ENCODE results near the gene SLC7A14.

SLC7A14 gene

GRCh38 chr3:170443457-170443856, 142.4 kb downstream of the SLC7A14 start:
- H3K36me3 ChIP-seq (ENCODE audit: control insufficient read depth in 4 of 4, insufficient read depth in 4 of 4, low read length in 3 of 4) = no peaks in the 10 kb centered on the region
- H3K27me3 ChIP-seq (replicated peaks in 2 of 5; ENCODE audit: control insufficient read depth in 4 of 5, insufficient read depth in 5 of 5, low read length in 4 of 5) = peaks cover 0 to 3% (median 0%) of the 10 kb centered on the region in 5 experiments
- H3K4me3 ChIP-seq (ENCODE audit: control insufficient read depth in 1 of 7, extremely low read depth in 1 of 7, insufficient read depth in 4 of 7, low read depth in 2 of 7, low read length in 6 of 7) = no peak overlapping the region
- ChIA-PET CTCF (no interaction called here), POLR2A (no interaction called here)
- H3K9me3 ChIP-seq (ENCODE audit: control extremely low read depth in 1 of 5, control insufficient read depth in 4 of 5, insufficient read depth in 2 of 5, low read depth in 1 of 5, low read length in 4 of 5) = peaks cover 0 to 3% (median 0%) of the 10 kb centered on the region in 5 experiments
- H3K4me1 ChIP-seq (ENCODE audit: control extremely low read depth in 1 of 4, control insufficient read depth in 4 of 4, insufficient read depth in 4 of 4, low read length in 3 of 4) = no peaks in the 10 kb centered on the region
- H3K27ac ChIP-seq (ENCODE audit: insufficient read depth in 1 of 2, low read depth in 1 of 2, low read length in 2 of 2, poor library complexity in 1 of 2, severe bottlenecking in 2 of 2) = no peak overlapping the region
- no peak for DNase-seq

GRCh38 chr3:170442947-170443346, 142.9 kb downstream of the SLC7A14 start:
- ChIA-PET CTCF (no interaction called here), POLR2A (no interaction called here)
- no peak for DNase-seq
- Histone ChIP-seq H3K27me3 (replicated peaks in 2 of 5; ENCODE audit: control insufficient read depth in 4 of 5, insufficient read depth in 5 of 5, low read length in 4 of 5) (peaks cover 0 to 3% (median 0%) of the 10 kb centered on the region in 5 experiments), H3K9me3 (ENCODE audit: control extremely low read depth in 1 of 5, control insufficient read depth in 4 of 5, insufficient read depth in 2 of 5, low read depth in 1 of 5, low read length in 4 of 5) (peaks cover 0 to 3% (median 0%) of the 10 kb centered on the region in 5 experiments), H3K27ac (ENCODE audit: insufficient read depth in 1 of 2, low read depth in 1 of 2, low read length in 2 of 2, poor library complexity in 1 of 2, severe bottlenecking in 2 of 2) (no peak overlapping the region), H3K36me3 (ENCODE audit: control insufficient read depth in 4 of 4, insufficient read depth in 4 of 4, low read length in 3 of 4) (no peaks in the 10 kb centered on the region), H3K4me3 (ENCODE audit: control insufficient read depth in 1 of 7, extremely low read depth in 1 of 7, insufficient read depth in 4 of 7, low read depth in 2 of 7, low read length in 6 of 7) (no peak overlapping the region), H3K4me1 (ENCODE audit: control extremely low read depth in 1 of 4, control insufficient read depth in 4 of 4, insufficient read depth in 4 of 4, low read length in 3 of 4) (no peaks in the 10 kb centered on the region)

GRCh38 chr3:170441412-170441811, 144.5 kb downstream of the SLC7A14 start:
- no peak overlapping the region for H3K4me3 ChIP-seq (ENCODE audit: control insufficient read depth in 1 of 7, extremely low read depth in 1 of 7, insufficient read depth in 4 of 7, low read depth in 2 of 7, low read length in 6 of 7)
- DNase-seq = no peak
- peaks cover 0 to 5% (median 0%) of the 10 kb centered on the region in 5 experiments for H3K27me3 ChIP-seq (replicated peaks in 2 of 5; ENCODE audit: control insufficient read depth in 4 of 5, insufficient read depth in 5 of 5, low read length in 4 of 5)
- H3K27ac ChIP-seq (ENCODE audit: insufficient read depth in 1 of 2, low read depth in 1 of 2, low read length in 2 of 2, poor library complexity in 1 of 2, severe bottlenecking in 2 of 2) = no peak overlapping the region
- ChIA-PET CTCF (no interaction called here), POLR2A (no interaction called here)
- no peaks in the 10 kb centered on the region for H3K36me3 ChIP-seq (ENCODE audit: control insufficient read depth in 4 of 4, insufficient read depth in 4 of 4, low read length in 3 of 4)
- H3K9me3 ChIP-seq (ENCODE audit: control extremely low read depth in 1 of 5, control insufficient read depth in 4 of 5, insufficient read depth in 2 of 5, low read depth in 1 of 5, low read length in 4 of 5) = peaks cover 0 to 3% (median 0%) of the 10 kb centered on the region in 5 experiments
- WGBS (ENCODE audit: insufficient coverage) = 96% methylated on average over 3 of the region's 4 CpGs
- H3K4me1 ChIP-seq (ENCODE audit: control extremely low read depth in 1 of 4, control insufficient read depth in 4 of 4, insufficient read depth in 4 of 4, low read length in 3 of 4) = no peaks in the 10 kb centered on the region

- no peak overlapping the region for H3K4me3 ChIP-seq (ENCODE audit: control insufficient read depth in 1 of 7, extremely low read depth in 1 of 7, insufficient read depth in 4 of 7, low read depth in 2 of 7, low read length in 6 of 7)
- DNase-seq = no peak
- ChIA-PET CTCF (interaction anchor here (1.2 kb wide), 1 partner anchor 26 kb away, joined by 3 read pairs; no protein-coding TSS in a partner anchor), POLR2A (no interaction called here)
- peaks cover 0 to 3% (median 0%) of the 10 kb centered on the region in 5 experiments for H3K9me3 ChIP-seq (ENCODE audit: control extremely low read depth in 1 of 5, control insufficient read depth in 4 of 5, insufficient read depth in 2 of 5, low read depth in 1 of 5, low read length in 4 of 5)
- 100% methylated on average over 2 of the region's 2 CpGs for WGBS (ENCODE audit: insufficient coverage)
- no peaks in the 10 kb centered on the region for H3K4me1 ChIP-seq (ENCODE audit: control extremely low read depth in 1 of 4, control insufficient read depth in 4 of 4, insufficient read depth in 4 of 4, low read length in 3 of 4)
- no peaks in the 10 kb centered on the region for H3K36me3 ChIP-seq (ENCODE audit: control insufficient read depth in 4 of 4, insufficient read depth in 4 of 4, low read length in 3 of 4)
- peaks cover 0 to 6% (median 0%) of the 10 kb centered on the region in 5 experiments for H3K27me3 ChIP-seq (replicated peaks in 2 of 5; ENCODE audit: control insufficient read depth in 4 of 5, insufficient read depth in 5 of 5, low read length in 4 of 5)
- no peak overlapping the region for H3K27ac ChIP-seq (ENCODE audit: insufficient read depth in 1 of 2, low read depth in 1 of 2, low read length in 2 of 2, poor library complexity in 1 of 2, severe bottlenecking in 2 of 2)
Measured at GRCh38 chr3:170440344-170440743, 145.5 kb downstream of the SLC7A14 start.

- Histone ChIP-seq H3K36me3 (ENCODE audit: control insufficient read depth in 4 of 4, insufficient read depth in 4 of 4, low read length in 3 of 4) (no peaks in the 10 kb centered on the region), H3K4me3 (ENCODE audit: control insufficient read depth in 1 of 7, extremely low read depth in 1 of 7, insufficient read depth in 4 of 7, low read depth in 2 of 7, low read length in 6 of 7) (no peak overlapping the region), H3K27ac (ENCODE audit: insufficient read depth in 1 of 2, low read depth in 1 of 2, low read length in 2 of 2, poor library complexity in 1 of 2, severe bottlenecking in 2 of 2) (no peak overlapping the region), H3K4me1 (ENCODE audit: control extremely low read depth in 1 of 4, control insufficient read depth in 4 of 4, insufficient read depth in 4 of 4, low read length in 3 of 4) (no peaks in the 10 kb centered on the region), H3K27me3 (replicated peaks in 2 of 5; ENCODE audit: control insufficient read depth in 4 of 5, insufficient read depth in 5 of 5, low read length in 4 of 5) (peaks cover 0 to 11% (median 0%) of the 10 kb centered on the region in 5 experiments), H3K9me3 (ENCODE audit: control extremely low read depth in 1 of 5, control insufficient read depth in 4 of 5, insufficient read depth in 2 of 5, low read depth in 1 of 5, low read length in 4 of 5) (peaks cover 0 to 3% (median 0%) of the 10 kb centered on the region in 5 experiments)
- ChIA-PET POLR2A (interaction anchor here (0.6 kb wide), 1 partner anchor 22 kb away, joined by 6 read pairs; no protein-coding TSS in a partner anchor), CTCF (no interaction called here)
- no peak for DNase-seq
- WGBS (ENCODE audit: insufficient coverage) = no CpG with 5 or more reads among the region's 1 CpG
Measured at GRCh38 chr3:170438836-170439235, 147.0 kb downstream of the SLC7A14 start.

- Histone ChIP-seq H3K36me3 (ENCODE audit: control insufficient read depth in 4 of 4, insufficient read depth in 4 of 4, low read length in 3 of 4) (no peaks in the 10 kb centered on the region), H3K27me3 (replicated peaks in 2 of 5; ENCODE audit: control insufficient read depth in 4 of 5, insufficient read depth in 5 of 5, low read length in 4 of 5) (peaks cover 0 to 11% (median 0%) of the 10 kb centered on the region in 5 experiments), H3K4me3 (ENCODE audit: control insufficient read depth in 1 of 7, extremely low read depth in 1 of 7, insufficient read depth in 4 of 7, low read depth in 2 of 7, low read length in 6 of 7) (no peak overlapping the region), H3K27ac (ENCODE audit: insufficient read depth in 1 of 2, low read depth in 1 of 2, low read length in 2 of 2, poor library complexity in 1 of 2, severe bottlenecking in 2 of 2) (no peak overlapping the region), H3K4me1 (ENCODE audit: control extremely low read depth in 1 of 4, control insufficient read depth in 4 of 4, insufficient read depth in 4 of 4, low read length in 3 of 4) (no peaks in the 10 kb centered on the region), H3K9me3 (ENCODE audit: control extremely low read depth in 1 of 5, control insufficient read depth in 4 of 5, insufficient read depth in 2 of 5, low read depth in 1 of 5, low read length in 4 of 5) (peaks cover 0 to 3% (median 0%) of the 10 kb centered on the region in 5 experiments)
- no peak for DNase-seq
- 77% methylated on average over 5 of the region's 10 CpGs for WGBS (ENCODE audit: insufficient coverage)
- CTCF ChIA-PET = no interaction called here
- POLR2A ChIA-PET = no interaction called here
Measured at GRCh38 chr3:170437696-170438407, 148.0 kb downstream of the SLC7A14 start.

- peaks cover 0 to 8% (median 0%) of the 10 kb centered on the region in 5 experiments for H3K27me3 ChIP-seq (replicated peaks in 2 of 5; ENCODE audit: control insufficient read depth in 4 of 5, insufficient read depth in 5 of 5, low read length in 4 of 5)
Measured at GRCh38 chr3:170437176-170437575, 148.7 kb downstream of the SLC7A14 start.

More at GRCh38 chr3:170437176-170437575, 148.7 kb downstream of the SLC7A14 start:
- Histone ChIP-seq H3K9me3 (ENCODE audit: control extremely low read depth in 1 of 5, control insufficient read depth in 4 of 5, insufficient read depth in 2 of 5, low read depth in 1 of 5, low read length in 4 of 5) (peaks cover 0 to 3% (median 0%) of the 10 kb centered on the region in 5 experiments), H3K4me1 (ENCODE audit: control extremely low read depth in 1 of 4, control insufficient read depth in 4 of 4, insufficient read depth in 4 of 4, low read length in 3 of 4) (no peaks in the 10 kb centered on the region), H3K36me3 (ENCODE audit: control insufficient read depth in 4 of 4, insufficient read depth in 4 of 4, low read length in 3 of 4) (no peaks in the 10 kb centered on the region), H3K27ac (ENCODE audit: insufficient read depth in 1 of 2, low read depth in 1 of 2, low read length in 2 of 2, poor library complexity in 1 of 2, severe bottlenecking in 2 of 2) (no peak overlapping the region), H3K4me3 (ENCODE audit: control insufficient read depth in 1 of 7, extremely low read depth in 1 of 7, insufficient read depth in 4 of 7, low read depth in 2 of 7, low read length in 6 of 7) (no peak overlapping the region)
- DNase-seq = no peak
- ChIA-PET CTCF (no interaction called here), POLR2A (no interaction called here)
- WGBS (ENCODE audit: insufficient coverage) = 92% methylated on average over 2 of the region's 4 CpGs

All from common myeloid progenitor, CD34-positive (primary cell).